Natural killer cell (primary cell): ENCODE data around the gene F2RL1. TPM values are rescaled to one million over a fixed set of nuclear protein-coding genes. Genes with fewer than 3 reads are reported as not detected.

Source experiments
- ATAC-seq, 3 donors: fragments of 150-1000 bp in 2 of 3; fragments of 200-7000 bp in 1 of 3; cut with Tn5 transposase; 1 replicate in 1 of 3; 2 replicates in 2 of 3; pipeline ENCODE4 v1.10.0; 2021; ENCODE audit warnings: mild to moderate bottlenecking in 2 of 3, moderate library complexity in 2 of 3
- DNase-seq, 2 donors: peaks; one replicate each; pipeline versions ENCODE4 v3.0.0 to v3.0.0-alpha.2; 2013 to 2021; ENCODE audit warnings: mixed read lengths in 1 of 2
- H3K27ac ChIP-seq: one replicate; pipeline ENCODE4 v1.5.1; 2013; ENCODE audit warnings: mild to moderate bottlenecking, low read length
- H3K27me3 ChIP-seq: one replicate; pipeline ENCODE4 v1.6.1; 2013; ENCODE audit warnings: low read length; ENCODE audit not compliant: control insufficient read depth, insufficient read depth
- H3K36me3 ChIP-seq: one replicate; pipeline ENCODE4 v1.6.1; 2013; ENCODE audit warnings: low read length; ENCODE audit not compliant: control insufficient read depth, insufficient read depth
- H3K4me1 ChIP-seq: one replicate; pipeline ENCODE4 v1.6.1; 2013; ENCODE audit warnings: low read length; ENCODE audit not compliant: control insufficient read depth, insufficient read depth
- H3K4me3 ChIP-seq: one replicate; pipeline ENCODE4 v1.5.1; 2013; ENCODE audit warnings: low read length
- H3K9me3 ChIP-seq: one replicate; pipeline ENCODE4 v1.6.1; 2013; ENCODE audit warnings: low read length; ENCODE audit not compliant: control insufficient read depth, insufficient read depth
- H3K27ac Mint-ChIP-seq, 2 donors: one replicate each; pipeline ENCODE4 v1.8.0; 2022; ENCODE audit warnings: mild to moderate bottlenecking in 2 of 2, mixed read lengths in 2 of 2, moderate library complexity in 1 of 2
- H3K27me3 Mint-ChIP-seq, 2 donors: one replicate each; pipeline ENCODE4 v1.8.0; 2022; ENCODE audit warnings: low read depth in 2 of 2, mixed read lengths in 2 of 2
- H3K36me3 Mint-ChIP-seq: one replicate; pipeline ENCODE4 v1.8.0; 2022; ENCODE audit warnings: mixed read lengths
- H3K4me1 Mint-ChIP-seq, 2 donors: one replicate each; pipeline ENCODE4 v1.8.0; 2022; ENCODE audit warnings: mixed read lengths in 2 of 2
- H3K4me3 Mint-ChIP-seq: one replicate; pipeline ENCODE4 v1.8.0; 2022; ENCODE audit warnings: mild to moderate bottlenecking, moderate library complexity, mixed read lengths
- H3K9me3 Mint-ChIP-seq, 2 donors: one replicate each; pipeline ENCODE4 v1.8.0; 2022; ENCODE audit warnings: mixed read lengths in 2 of 2
- WGBS: methylation state at CpG from one replicate; pipeline ENCODE4 v1.1.7; 2013; ENCODE audit warnings: missing lambda C conversion rate; ENCODE audit not compliant: insufficient coverage; 5-methylcytosine and 5-hydroxymethylcytosine counted together
- intact Hi-C: fragments of 100-400 bp; cut with micrococcal nuclease; formaldehyde crosslinking; loops from one replicate; pipeline ENCODE4 v1.14.2; 2022
- total RNA-seq, 4 donors: library from RNA; stranded (reverse); fragments of 120-200 nt in 1 of 4; gene quantifications; one replicate each; pipeline versions ENCODE4 v1.2.3 to v1.2.4, GENCODE V29; 2013 to 2022
- TF ChIP-seq, protein P1 (sequence below): fragments of 200-600 bp; IDR thresholded peaks from one replicate; pipeline ENCODE4 v1.8.0; 2022; ENCODE audit warnings: antibody characterized with exemption

Gene F2RL1
- total RNA-seq, 3 donors from 2014 or later (not counting 1 experiment from before 2014, with no cell fraction given) = 0.29 to 0.35 TPM; not detected in 1

DNA sequence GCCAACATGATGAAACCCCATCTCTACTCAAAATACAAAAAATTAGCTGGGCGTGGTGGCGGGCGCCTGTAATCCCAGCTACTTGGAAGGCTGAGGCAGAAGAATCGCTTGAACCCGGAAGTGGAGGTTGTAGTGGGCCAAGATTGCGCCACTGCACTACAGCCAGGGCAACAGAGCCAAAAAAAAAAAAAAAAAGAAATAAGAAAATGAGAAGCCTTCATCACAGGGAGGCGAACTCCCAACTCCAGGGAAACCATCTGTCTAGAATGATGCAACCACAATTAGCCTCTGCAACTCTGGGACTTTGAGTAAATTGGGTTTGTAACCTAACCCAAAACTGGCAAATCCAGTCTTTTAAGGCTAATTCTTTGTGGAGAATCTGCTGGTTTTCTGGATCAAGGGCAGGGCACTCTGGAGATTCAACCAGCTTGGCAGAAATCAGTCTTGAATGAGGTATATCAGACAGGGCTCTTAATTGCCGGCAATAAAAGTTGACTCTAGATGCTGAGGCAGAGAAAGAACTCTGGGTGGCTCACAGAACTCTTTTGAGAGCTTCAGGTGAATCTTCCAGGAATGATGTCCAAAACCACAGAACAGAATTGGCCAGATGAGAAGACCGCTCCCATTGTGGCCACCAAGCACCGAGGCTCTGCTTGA lies 40.9 kb downstream of the F2RL1 start:
- ATAC-seq = no peak
- H3K27me3 Mint-ChIP-seq = no peaks in the 10 kb centered on the region
- intact Hi-C loops = loop anchor here (10.0 kb wide), 1 partner anchor 1405 kb away; no protein-coding TSS in a partner anchor
- H3K4me3 Mint-ChIP-seq = no peak overlapping the region
- TF ChIP-seq, protein P1, sequence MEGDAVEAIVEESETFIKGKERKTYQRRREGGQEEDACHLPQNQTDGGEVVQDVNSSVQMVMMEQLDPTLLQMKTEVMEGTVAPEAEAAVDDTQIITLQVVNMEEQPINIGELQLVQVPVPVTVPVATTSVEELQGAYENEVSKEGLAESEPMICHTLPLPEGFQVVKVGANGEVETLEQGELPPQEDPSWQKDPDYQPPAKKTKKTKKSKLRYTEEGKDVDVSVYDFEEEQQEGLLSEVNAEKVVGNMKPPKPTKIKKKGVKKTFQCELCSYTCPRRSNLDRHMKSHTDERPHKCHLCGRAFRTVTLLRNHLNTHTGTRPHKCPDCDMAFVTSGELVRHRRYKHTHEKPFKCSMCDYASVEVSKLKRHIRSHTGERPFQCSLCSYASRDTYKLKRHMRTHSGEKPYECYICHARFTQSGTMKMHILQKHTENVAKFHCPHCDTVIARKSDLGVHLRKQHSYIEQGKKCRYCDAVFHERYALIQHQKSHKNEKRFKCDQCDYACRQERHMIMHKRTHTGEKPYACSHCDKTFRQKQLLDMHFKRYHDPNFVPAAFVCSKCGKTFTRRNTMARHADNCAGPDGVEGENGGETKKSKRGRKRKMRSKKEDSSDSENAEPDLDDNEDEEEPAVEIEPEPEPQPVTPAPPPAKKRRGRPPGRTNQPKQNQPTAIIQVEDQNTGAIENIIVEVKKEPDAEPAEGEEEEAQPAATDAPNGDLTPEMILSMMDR = no peak
- Histone ChIP-seq H3K36me3 (no peaks in the 10 kb centered on the region), H3K27ac (no peak overlapping the region), H3K4me1 (peaks cover 16% of the 10 kb centered on the region), H3K4me3 (no peak overlapping the region), H3K9me3 (no peaks in the 10 kb centered on the region), H3K27me3 (no peaks in the 10 kb centered on the region)
- 94% methylated on average over 7 of the region's 10 CpGs for WGBS
- H3K36me3 Mint-ChIP-seq = peaks cover 6% of the 10 kb centered on the region
- H3K9me3 Mint-ChIP-seq = peaks cover 0 to 2% of the 10 kb centered on the region in 2 donors
- no peak for DNase-seq
- no peak overlapping the region for H3K27ac Mint-ChIP-seq
- H3K4me1 Mint-ChIP-seq = peaks cover 19 to 21% of the 10 kb centered on the region in 2 donors

DNA sequence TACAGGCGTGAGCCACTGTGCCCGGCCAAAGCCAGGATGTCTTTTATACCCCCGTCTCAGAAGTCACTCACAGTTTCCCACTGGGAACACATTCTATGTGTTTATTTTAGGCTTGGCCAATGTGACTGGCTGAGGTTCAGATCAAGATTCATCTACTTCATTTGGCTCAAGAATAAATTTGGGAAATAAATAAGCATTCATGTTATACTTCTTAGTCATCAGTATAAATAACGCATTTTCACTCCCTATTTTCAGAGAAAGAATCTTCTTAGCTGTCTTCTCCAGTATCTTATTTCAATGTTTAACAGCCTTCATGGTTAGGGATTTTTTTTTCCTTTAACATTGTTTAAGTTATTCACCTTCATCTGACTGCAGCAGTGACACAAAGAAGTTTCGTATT lies 42.8 kb downstream of the F2RL1 start:
- Histone ChIP-seq H3K9me3 (no peaks in the 10 kb centered on the region), H3K27me3 (no peaks in the 10 kb centered on the region), H3K4me1 (no peaks in the 10 kb centered on the region), H3K27ac (no peak overlapping the region), H3K4me3 (no peak overlapping the region), H3K36me3 (no peaks in the 10 kb centered on the region)
- WGBS = 100% methylated on average over 3 of the region's 5 CpGs
- ATAC-seq (no peak), DNase-seq (no peak)
- H3K4me1 Mint-ChIP-seq = peaks cover 4% of the 10 kb centered on the region in 2 donors
- intact Hi-C loops = loop anchor here (10.0 kb wide), 1 partner anchor 1403 kb away; no protein-coding TSS in a partner anchor
- H3K4me3 Mint-ChIP-seq = no peak overlapping the region
- H3K27me3 Mint-ChIP-seq = no peaks in the 10 kb centered on the region
- peaks cover 2% of the 10 kb centered on the region for H3K36me3 Mint-ChIP-seq
- no peak overlapping the region for H3K27ac Mint-ChIP-seq
- H3K9me3 Mint-ChIP-seq = no peaks in the 10 kb centered on the region
- TF ChIP-seq, protein P1 = no peak

DNA sequence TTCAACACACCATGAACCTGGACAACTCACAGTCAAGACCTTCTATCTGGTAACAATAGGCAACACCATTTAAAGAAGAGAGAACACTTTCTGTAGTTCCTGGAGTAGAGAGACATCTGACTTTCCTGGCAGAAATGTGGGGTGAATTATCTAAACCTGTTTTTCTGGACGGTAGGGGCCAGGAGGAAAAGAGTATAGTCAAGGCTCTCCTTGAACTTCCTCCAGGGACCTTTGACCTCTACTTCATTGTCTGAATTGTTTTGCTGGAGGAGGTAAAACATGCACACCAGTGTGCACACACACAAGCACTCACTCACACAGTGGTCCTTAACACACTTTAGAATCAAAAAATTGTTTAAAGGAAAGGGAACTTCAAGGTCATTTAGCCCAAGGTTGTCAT lies 44.2 kb downstream of the F2RL1 start:
- intact Hi-C loops = loop anchor here (10.0 kb wide), 1 partner anchor 1402 kb away; no protein-coding TSS in a partner anchor
- no peaks in the 10 kb centered on the region for H3K36me3 Mint-ChIP-seq
- ATAC-seq (no peak), DNase-seq (no peak)
- no peak overlapping the region for H3K4me3 Mint-ChIP-seq
- WGBS = 71% methylated on average over 1 of the region's 1 CpG
- Histone ChIP-seq H3K9me3 (no peaks in the 10 kb centered on the region), H3K4me1 (no peaks in the 10 kb centered on the region), H3K36me3 (no peaks in the 10 kb centered on the region), H3K4me3 (no peak overlapping the region), H3K27me3 (no peaks in the 10 kb centered on the region), H3K27ac (no peak overlapping the region)
- no peaks in the 10 kb centered on the region for H3K9me3 Mint-ChIP-seq
- TF ChIP-seq, protein P1 = no peak
- no peaks in the 10 kb centered on the region for H3K27me3 Mint-ChIP-seq
- no peak overlapping the region for H3K27ac Mint-ChIP-seq
- no peaks in the 10 kb centered on the region for H3K4me1 Mint-ChIP-seq

DNA sequence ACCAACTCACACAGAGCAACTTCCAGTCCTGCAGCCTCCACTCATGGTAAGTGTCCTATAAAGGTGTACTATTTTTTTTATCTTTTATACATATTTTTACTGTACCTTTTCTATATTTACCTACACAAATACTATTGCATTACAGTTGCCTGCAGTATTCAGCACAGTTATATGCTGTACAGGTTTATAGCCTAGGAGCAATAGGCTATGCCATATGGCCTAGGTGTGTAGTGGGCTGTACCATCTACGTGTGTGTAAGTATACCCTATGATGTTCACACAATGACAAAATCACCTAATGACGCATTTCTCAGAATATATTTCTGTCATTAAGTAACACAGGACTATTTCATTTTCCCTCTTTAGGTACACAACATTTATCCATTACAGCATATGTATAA lies 47.7 kb downstream of the F2RL1 start:
- 100% methylated on average over 1 of the region's 2 CpGs for WGBS
- intact Hi-C loops = loop anchor here (10.0 kb wide), 1 partner anchor 1398 kb away; no protein-coding TSS in a partner anchor
- H3K36me3 Mint-ChIP-seq = no peaks in the 10 kb centered on the region
- ATAC-seq = no peak
- H3K4me1 Mint-ChIP-seq = no peaks in the 10 kb centered on the region
- H3K27me3 Mint-ChIP-seq = no peaks in the 10 kb centered on the region
- H3K9me3 Mint-ChIP-seq = no peaks in the 10 kb centered on the region
- no peak for DNase-seq
- H3K4me3 Mint-ChIP-seq = no peak overlapping the region
- no peak overlapping the region for H3K27ac ChIP-seq
- H3K27ac Mint-ChIP-seq = no peak overlapping the region
- TF ChIP-seq, protein P1 = no peak
- H3K4me1 ChIP-seq = no peaks in the 10 kb centered on the region
- no peaks in the 10 kb centered on the region for H3K36me3 ChIP-seq
- H3K27me3 ChIP-seq = no peaks in the 10 kb centered on the region
- H3K9me3 ChIP-seq = no peaks in the 10 kb centered on the region
- H3K4me3 ChIP-seq = no peak overlapping the region
